ENCODE results near the gene SEMA7A.

The SEMA7A gene

DNA sequence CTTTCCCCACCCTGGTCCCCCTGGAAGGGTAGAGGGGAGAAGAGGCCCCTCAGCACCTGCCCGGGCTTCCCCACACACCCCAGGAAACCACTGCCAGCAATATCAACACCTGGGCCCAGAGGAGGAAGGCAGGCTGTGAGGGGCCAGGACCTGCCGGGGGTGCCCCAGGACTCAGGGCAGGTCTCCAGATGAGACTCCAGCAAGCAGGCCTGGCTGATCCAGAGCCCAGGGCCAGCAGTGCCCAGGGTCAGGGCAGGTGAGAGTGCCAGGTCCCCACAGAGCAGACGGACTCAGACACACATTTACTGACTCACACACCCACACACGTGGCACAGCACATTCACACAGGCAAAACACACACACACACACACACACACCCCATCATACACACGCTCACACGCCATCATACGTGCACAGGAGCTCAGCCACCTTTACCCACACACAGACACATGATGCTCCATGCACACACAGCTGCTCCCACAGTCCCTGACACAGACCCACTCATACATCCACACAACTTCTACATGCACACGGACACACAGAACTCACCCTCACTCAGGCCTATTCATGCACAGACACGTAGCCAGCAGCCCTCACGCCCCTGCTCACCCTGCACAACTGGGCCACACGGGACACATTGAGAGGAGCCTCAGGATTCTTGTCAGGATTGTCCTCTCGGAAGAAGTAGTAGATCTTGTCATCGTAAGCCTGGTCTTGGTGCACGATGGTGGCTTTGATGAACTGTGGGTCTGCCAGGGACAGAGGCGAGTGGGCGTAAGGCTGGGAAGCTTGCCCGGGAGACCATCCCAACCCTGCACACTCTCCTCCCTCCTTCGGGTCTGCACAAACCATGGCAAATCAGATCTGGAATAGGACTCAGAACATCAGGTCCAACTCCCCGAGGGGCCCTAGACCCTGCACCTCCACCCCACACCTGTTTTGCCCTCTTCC, 17.5 kb downstream of the SEMA7A start:
- DNase-seq (ENCODE audit: low read depth) = no peak

- DNase-seq (ENCODE audit: low read depth) = no peak
Measured at GRCh38 chr15:74414603-74415338, 19.0 kb downstream of the SEMA7A start.

DNA sequence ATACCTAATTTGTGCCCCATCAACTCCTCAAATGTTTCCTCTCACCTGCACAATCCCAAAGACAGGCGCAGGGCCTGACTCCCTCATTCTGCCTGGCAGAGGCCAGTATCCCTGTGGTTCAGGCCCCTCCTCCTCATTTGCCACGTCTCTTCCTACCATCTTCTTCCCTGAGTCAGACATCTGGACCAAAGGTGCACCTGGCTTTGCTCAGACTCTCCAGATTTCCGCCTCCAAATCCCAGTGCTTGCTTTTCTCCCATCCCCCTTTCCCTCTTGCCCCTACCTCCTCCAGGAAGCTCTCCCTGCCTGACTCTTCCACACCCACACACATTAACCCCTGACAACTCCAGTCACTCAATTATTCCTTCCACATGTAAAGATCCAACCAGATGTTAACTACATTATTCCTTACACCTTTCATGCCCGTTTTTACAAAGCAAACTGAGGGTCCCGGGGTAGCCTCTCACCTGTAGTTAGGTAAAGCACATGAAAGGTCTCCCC, 19.6 kb downstream of the SEMA7A start:
- no peak for DNase-seq (ENCODE audit: low read depth)

GRCh38 chr15:74413350-74414080, 20.2 kb downstream of the SEMA7A start:
- no peak for DNase-seq (ENCODE audit: low read depth)

DNA sequence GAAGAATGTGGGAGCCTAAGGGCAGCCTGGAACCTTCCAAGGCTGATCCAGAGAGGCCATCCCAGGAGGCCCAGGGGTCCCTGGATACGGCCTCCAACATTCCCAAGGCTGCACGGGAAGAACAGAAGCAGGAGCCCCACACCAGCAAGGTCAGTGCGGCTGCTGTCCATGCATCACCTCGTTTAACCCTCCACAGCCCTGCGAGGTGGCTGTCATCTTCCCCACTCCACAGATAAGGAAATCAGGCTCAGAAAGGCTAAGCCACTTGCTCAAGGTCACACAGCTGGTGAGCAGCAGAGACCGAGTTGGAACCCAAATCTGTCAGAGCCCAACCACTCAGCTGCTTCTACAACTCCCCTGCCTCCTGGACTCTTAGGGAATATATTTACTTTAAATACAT, 21.6 kb downstream of the SEMA7A start:
- DNase-seq (ENCODE audit: low read depth) = no peak

DNA sequence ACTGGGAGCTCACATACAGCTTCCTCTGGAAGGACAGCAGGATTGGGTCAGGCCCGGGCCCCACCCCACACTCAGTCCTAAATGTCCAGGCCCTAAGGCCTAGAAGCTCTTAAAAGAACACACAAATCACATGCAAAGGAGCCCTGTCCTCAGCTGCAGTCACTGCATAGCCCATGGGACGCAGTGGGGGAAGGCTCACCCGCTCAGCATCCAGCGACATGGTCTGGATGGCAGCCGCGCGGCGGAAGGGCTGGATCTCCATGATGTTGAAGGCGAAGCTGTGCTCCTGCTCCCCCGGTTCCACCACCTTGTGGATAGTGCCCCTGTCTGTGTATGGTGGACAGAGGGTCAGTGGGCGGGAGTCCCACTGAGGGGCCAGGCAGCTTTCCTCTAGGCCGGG, 22.1 kb downstream of the SEMA7A start:
- DNase-seq (ENCODE audit: low read depth) = no peak

DNA sequence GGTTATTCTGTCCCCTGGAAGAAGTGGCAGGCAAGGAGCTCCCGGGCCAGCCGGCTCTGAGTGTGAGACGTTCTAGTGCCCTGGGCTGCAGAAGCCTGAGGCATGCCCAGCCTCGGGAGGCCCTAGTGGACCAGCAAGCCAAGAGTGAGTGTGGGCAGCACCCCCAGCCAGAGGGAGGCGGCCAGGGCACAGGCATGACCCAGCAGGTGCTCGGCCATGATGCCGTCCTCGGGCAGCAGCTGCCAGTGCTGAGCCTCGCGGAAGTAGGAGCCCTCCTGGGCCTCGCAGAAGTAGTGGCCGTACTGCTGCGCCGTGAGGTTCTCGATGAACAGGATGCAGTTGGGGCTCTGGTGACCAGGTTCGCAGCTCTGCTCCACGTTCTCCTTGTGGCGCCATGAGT, 23.3 kb downstream of the SEMA7A start:
- DNase-seq (ENCODE audit: low read depth) = no peak

DNA sequence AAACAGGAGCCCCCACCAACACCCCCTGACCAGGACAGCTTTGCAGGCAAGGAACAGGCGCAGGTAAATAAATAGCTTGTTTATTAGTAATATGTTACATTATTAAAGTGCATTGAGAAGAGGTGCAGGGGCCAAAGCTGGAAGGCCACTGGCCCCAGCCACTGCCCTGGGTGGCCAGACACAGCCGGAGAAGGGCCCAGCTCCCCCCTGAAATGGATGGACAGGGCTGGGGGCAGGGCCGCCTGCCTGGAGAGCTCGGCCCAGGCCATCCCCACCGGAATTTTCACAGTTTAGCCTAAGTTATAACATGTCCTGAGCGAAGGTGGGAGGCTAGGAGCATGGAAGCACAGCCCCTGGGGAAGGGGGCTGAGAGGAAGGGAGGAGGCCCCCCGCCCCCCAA, 24.5 kb downstream of the SEMA7A start:
- no peak for DNase-seq (ENCODE audit: low read depth)

DNA sequence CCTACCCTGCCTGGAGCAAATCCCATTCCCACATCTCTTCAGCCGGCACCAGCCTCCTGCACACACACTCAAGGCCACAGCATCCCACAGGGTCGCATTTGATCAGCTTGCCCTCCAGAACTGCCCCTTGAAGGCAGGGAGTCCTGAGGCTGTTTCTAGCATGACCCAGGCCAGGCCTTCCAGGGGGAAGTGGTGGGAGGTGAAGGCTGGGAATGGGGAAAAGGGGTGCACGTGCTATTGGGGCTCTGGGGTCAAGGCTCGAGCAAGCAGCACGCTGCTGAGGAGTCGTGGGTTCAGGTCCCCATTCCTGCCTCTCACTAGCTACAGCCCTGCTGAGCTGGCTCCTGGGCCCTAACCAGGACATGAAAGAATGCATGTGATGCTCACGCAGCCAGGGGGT, 24.9 kb downstream of the SEMA7A start:
- no peak for DNase-seq (ENCODE audit: low read depth)

- no peak for DNase-seq (ENCODE audit: low read depth)
Measured at GRCh38 chr15:74408385-74408784, 25.4 kb downstream of the SEMA7A start.

DNA sequence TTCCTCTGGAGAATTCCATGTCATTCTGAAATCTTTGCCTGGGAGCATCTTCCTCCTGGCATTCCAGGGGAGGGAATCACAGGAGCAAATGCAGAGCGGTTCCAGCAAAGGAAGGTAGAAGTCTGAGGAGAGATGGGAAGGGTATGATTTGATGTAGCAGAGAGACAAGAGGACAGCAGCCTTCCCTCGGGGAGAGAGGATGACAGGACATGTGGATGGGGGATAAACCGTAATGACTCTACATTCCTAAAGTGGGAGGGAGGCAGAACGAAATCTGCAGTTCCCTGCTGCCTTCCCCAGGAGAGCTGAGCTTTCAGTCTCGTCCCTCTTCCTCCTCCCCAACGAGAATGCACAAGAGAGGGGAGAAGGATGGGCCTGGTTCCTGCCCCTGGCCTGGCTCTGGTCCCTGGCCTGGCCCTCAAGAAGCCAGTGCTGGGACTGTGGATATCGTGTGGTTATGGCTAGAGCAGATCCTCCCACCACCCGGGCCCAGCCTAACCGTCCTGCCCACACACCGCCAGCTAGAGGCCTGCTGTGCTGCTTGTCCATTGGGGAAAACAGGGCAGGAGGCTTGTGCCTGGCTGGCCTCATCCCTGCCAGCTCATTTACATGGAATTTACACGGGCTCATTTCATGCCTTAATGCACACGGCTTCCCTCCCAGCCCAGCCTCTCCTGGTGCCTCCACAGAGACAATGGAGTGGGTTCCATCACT, 26.6 kb downstream of the SEMA7A start:
- peak; percentile 98 for DNase-seq (ENCODE audit: low read depth)

- DNase-seq (ENCODE audit: low read depth) = no peak
Measured at GRCh38 chr15:74406517-74406916, 27.2 kb downstream of the SEMA7A start.

DNA sequence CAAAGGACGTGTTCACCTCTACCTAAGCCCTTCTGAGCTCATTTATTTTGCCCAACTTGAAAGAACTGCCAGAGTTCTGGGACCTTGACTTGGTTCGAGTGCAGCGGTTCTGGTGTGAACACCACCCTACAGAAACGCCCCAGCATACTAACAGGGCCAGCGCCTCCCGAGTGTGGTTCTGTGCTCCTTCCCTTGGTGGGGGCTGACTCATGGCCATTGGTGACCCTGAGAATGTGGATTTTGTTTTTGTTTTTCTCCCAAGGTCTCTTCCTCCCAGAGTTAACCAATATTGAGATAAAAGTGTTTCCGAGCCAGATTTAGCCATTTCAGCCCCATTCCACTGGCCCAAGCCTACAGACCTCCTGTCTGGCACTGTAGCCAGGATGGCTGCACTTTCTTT, 27.9 kb downstream of the SEMA7A start:
- DNase-seq (ENCODE audit: low read depth) = no peak

DNA sequence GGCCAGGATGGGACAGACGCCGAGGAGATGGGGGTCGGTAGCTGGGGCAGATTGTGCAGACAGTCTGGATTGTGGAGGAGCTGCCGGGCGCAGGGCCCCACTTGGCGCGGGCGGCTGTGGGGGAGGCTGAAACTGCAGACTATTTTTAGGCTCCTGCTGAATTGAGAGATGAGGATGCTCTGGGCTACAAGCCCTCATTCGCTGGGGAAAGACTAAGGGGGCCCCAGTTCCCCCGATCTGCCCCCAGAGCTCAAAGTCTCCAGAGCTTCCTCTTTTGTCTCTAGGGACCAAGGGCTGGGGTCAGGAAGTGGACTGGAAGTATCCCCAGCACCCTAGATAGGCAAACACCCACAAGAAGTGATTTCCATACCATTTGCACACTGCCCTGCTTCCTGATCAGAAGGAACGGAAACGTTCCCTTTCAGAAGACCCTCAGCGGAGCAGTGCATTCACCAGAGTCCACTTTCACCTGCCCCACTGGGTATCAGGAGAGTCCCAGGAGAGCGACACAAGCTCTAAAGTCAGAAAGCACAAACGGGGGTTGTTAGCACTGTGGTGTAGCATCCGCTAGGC, 29.7 kb downstream of the SEMA7A start:
- no peak for DNase-seq (ENCODE audit: low read depth)

GRCh38 chr15:74403588-74403919, 30.2 kb downstream of the SEMA7A start:
- no peak for DNase-seq (ENCODE audit: low read depth)

GRCh38 chr15:74402873-74403587, 30.7 kb downstream of the SEMA7A start:
- DNase-seq (ENCODE audit: low read depth) = no peak

DNA sequence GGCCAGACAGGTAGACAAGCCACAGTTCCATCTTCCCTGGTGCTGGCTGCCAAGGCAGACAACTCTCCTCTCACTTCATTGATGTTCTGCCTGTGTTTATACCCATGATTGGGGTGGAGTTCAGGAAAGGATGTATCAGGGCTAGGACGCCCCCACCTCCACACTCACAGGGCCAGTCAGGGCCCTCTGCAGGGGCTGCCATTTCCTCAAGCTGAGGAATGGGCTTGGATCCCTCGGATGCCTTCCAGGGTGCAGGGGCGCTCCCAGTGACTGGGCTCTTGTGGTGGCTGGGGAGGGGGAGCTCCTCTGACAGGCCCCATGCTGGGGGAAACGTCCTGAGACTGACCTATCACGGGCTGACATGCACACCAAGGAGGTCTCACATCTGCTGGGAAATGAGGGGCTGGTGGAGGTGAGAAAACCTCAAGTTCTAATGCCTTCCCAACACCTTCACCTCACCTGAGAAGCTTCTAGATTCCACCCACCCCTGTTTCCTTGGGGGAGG, 31.4 kb downstream of the SEMA7A start:
- DNase-seq (ENCODE audit: low read depth) = no peak

DNA sequence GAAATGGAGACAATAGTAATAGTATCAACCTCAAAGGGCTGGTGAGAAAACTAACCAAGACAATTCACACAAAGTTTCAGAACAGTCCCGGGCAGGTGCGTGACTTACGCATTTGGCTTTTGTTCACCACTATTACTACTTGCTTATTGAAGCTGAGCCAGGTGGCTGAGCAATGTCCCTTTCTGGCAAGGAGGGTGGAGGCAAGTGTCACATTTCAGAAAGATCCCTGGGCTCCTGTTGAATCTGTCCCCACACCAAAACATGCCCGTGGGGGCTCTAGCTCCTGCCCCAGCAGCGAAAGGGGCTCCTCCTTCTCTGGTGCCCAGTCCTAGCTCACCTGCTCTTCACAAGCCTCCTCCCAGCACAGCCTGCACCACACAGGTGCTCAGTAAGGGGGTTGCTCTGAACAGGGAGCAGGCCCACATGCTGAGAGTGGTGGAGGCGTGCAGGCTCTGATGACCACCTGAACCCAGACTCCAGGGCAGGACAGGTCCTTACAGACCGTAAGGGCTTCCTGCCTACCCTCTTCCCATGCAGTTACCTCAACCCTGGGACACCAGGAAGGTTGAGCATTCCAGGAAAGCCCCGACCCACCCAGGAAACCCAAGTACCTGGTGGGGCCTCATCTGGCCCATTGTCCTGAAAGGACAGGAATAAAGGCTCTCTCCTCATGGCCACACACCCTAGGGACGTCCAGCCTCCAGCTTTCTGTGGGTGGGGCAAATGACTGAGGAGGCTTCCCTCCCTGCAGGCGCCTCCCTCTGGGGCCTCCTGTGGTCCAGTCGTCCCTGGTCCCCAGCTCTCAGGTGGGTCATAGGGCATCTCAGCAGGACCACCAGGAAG, 32.6 kb downstream of the SEMA7A start:
- no peak for DNase-seq (ENCODE audit: low read depth)

- DNase-seq (ENCODE audit: low read depth) = no peak
Measured at GRCh38 chr15:74400313-74400860, 33.4 kb downstream of the SEMA7A start.

Measured in HS-27A (cell line).